ENCODE measurements around the gene TRIM65.

Gene TRIM65

GRCh38 chr17:75896415-75897159 is at the start of gene TRIM65:
Gene TRIM65 (minus strand): TSS chr17:75896951. CDS start chr17:75896937, 14 bp downstream.
- peak; percentile 88 for DNase-seq

GRCh38 chr17:75945211-75945610 is 48.5 kb upstream of the TRIM65 start:
- DNase-seq = no peak

- DNase-seq = no peak
Observed at GRCh38 chr17:75943491-75943890, 46.7 kb upstream of the TRIM65 start.

GRCh38 chr17:75942473-75942872 is 45.7 kb upstream of the TRIM65 start:
- no peak for DNase-seq

GRCh38 chr17:75941442-75941819 is 44.7 kb upstream of the TRIM65 start:
- peak; percentile 9 for DNase-seq

GRCh38 chr17:75940727-75941441 is 44.1 kb upstream of the TRIM65 start, which contains the start of gene FBF1:
Gene FBF1 (minus strand): TSS chr17:75941042. CDS start chr17:75938149, 2,893 bp downstream.
- DNase-seq = peak; percentile 95

- no peak for DNase-seq
Observed at GRCh38 chr17:75937652-75938051, 40.9 kb upstream of the TRIM65 start.

GRCh38 chr17:75933808-75934207 is 37.1 kb upstream of the TRIM65 start:
- DNase-seq = no peak

GRCh38 chr17:75932852-75933251 is 36.1 kb upstream of the TRIM65 start:
- no peak for DNase-seq

- DNase-seq = no peak
Observed at GRCh38 chr17:75931062-75931461, 34.3 kb upstream of the TRIM65 start.

- DNase-seq = peak; percentile 47
Observed at GRCh38 chr17:75927286-75927922, 30.7 kb upstream of the TRIM65 start.

GRCh38 chr17:75926456-75926855 is 29.7 kb upstream of the TRIM65 start:
- DNase-seq = no peak

GRCh38 chr17:75925912-75926311 is 29.2 kb upstream of the TRIM65 start:
- no peak for DNase-seq

GRCh38 chr17:75925103-75925502 is 28.4 kb upstream of the TRIM65 start:
- DNase-seq = no peak

GRCh38 chr17:75922963-75923874 is 26.5 kb upstream of the TRIM65 start:
- no peak for DNase-seq

GRCh38 chr17:75922173-75922961 is 25.6 kb upstream of the TRIM65 start:
- DNase-seq = no peak

GRCh38 chr17:75921596-75921995 is 24.8 kb upstream of the TRIM65 start:
- no peak for DNase-seq

- DNase-seq = no peak
Observed at GRCh38 chr17:75920045-75920560, 23.4 kb upstream of the TRIM65 start.

GRCh38 chr17:75919611-75920010 is 22.9 kb upstream of the TRIM65 start:
- no peak for DNase-seq

- DNase-seq = no peak
Observed at GRCh38 chr17:75917917-75918445, 21.2 kb upstream of the TRIM65 start.
